NCI-H1930 (cell line): ENCODE data around the gene PLEKHM2.

Experiments
- DNase-seq, 2 experiments: peaks; one replicate each; lab custom pipeline; 2025; lab: John Stamatoyannopoulos, UW

PLEKHM2 gene

DNA sequence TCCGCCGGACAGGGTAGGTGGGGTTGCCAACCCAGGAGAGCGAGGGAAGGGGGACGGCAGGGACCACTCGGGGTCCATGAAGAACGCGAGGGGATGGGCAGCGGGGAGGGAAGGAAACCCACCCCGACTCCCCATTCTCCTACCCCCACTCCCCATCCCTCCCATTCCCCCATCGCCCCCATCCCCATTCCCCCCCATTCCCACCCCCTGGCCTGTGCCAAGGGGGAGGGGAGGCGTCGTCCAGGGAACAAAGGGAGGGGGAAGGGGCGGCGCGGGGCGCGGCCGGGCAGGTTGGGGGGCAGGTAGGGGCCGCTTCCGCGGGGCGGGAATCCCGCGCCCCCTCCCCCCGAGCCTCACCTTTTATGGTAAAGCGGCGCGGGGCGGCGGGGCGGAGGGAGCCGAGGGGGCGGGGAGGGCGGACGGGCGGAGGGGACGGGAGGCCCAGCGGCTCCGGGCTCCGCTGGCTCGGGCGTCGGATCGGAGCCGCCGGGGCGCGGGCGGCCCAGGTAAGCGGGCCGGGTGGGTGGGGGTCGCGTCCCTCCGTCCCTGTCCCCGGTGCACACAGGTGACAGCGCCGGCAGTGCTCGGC lies 74.3 kb downstream of the PLEKHM2 start, which contains the start of gene FBLIM1:
Gene FBLIM1 (plus strand): TSS at position 453 of the 589 bp plus-strand sequence. CDS start 6,189 bp downstream, outside the sequence.
- DNase-seq = peak; percentile 14 to 16

DNA sequence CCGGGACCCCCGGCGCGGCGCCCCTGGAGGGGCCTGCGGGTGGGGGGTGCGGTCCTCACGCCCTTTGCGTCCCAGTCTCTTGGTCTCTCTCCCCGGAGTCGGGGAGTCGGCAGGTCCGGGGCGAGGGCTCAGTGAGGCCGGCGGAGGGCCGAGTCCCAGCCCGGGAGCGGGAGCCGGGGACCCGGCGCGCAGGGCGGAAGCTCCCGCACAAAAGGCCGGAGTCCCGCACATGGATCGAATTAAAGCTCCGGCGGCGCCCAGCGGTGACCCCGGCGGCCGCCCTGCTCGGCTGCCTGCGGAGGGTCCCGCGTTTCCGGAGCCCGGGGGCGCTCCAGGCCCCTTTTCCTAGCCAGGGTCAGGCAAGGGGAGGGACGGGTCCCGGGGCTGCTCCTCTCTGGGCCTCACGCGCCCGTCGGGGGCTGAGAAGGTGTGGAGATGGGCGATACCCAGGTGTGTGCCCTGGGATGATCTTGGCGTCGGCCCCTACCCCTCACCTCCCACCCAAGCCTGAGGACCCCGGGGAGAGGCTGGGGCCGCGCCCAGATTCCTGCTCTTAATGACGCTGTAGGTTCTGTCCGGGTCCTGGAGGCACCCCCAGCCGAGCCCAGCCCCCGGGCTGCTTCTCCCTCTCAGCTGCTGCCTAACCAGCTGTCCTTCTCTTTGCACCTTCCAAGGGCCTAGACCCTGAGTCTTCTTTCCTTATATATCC lies 75.0 kb downstream of the PLEKHM2 start:
- DNase-seq = no peak

DNA sequence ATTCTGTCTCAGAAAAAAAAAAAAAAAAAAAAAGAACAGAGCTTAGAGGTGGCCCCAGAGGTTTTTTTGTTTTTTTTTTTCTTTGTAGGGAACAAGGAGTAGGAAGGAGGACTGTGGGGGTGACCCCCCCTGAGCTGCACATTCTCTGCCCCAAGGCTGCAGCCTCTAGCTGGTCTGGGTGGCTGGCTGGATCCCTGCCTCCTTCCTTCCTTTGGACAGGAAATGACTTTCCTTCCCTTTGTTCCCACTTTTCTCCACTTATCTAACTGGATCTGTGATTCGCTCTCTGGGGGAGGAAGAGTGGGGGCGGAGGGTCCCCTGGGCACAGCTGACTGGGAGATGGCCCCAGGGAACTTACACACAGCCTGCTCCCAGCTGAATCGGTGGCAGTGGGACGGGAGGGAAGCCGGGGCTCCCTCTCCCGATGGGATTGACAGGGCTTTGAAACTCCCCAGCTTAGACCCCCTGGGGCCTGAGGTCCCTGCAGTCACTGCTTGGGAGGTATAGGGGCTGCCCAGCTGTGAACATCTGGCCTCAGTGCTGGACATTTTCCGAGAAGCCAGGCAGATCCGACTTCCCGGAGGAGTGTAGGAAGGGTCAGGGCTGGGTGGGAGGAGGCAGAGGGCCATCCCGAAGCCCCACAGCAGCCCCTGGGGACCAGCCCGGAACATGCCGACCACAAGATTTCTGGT lies 76.5 kb downstream of the PLEKHM2 start:
- DNase-seq = no peak

DNA sequence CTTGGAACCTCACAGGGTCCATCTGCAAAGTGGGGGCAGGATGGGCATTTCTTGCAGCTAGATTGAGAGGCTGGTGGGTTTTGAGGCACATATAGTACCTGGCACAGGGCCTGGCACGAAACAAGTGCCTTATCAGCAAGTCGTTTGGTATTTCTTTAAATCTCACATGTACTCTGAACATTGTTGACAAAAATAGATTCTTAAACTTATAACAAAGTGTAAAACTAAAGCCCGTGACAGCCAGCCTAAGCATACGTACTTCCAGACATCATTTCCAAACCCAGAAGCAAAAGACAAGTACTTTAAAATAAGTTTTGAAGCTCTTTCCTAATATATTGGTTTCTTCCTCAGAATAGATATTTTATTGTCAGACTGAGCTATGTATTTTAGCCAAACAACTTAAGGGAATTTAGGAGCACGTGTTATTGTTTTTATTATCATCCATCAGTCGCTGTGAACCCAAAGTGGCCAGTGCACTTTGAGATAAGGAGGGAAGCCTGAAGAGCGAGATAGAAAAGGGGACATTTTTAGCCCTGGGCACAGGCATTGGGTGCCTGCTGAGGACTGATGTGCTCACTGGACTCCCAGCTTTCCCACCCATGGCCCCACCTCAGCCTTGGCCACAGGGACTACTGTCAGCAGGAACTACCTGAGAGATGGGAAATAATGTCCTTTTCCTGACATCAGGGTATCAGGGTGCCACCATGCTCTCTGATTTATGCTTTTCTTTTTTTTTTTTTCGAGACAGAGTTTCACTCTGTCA lies 77.4 kb downstream of the PLEKHM2 start:
- no peak for DNase-seq

DNA sequence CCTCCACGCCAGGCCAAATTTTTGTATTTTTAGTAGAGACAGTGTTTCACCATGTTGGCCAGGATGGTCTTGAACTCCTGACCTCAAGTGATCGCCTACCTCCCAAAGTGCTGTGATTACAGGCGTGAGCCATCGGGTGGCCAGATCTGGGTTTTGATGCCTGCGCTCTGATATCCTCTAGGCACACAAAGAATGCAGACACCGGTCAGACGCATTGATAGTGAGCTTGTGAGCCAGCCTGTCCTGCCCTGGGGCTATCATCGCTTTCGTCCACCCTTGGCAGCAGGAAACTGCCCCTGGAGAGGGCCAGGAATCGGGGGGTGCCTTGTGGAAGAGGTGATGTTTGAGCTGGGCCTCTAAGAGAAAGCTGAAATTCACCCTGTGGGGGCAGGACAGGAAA lies 78.4 kb downstream of the PLEKHM2 start:
- DNase-seq = no peak

DNA sequence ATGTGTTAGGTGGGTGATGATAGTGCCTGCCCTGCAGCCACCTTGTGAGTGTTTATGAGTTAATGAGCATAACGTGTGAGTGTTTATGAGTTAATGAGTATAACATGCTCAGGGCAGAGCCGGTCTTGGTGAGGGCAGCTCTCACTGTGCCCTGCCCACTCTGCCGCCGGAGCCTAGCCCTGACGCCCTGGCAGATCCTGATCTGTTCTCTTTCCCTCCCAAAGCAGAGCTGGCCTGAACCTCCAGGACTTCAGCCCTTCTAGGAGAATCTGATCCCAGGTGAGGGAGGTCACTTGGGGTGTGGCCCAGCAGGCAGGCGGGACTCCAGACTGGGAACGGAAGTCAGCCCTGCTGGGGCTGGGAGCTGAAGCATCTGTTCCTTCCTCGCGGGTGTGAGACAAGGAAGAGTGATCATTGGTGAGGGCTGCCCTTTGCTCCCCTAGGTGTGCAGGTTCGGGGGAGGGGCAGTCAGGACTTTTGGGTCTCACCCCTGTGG lies 80.2 kb downstream of the PLEKHM2 start:
- DNase-seq = no peak

DNA sequence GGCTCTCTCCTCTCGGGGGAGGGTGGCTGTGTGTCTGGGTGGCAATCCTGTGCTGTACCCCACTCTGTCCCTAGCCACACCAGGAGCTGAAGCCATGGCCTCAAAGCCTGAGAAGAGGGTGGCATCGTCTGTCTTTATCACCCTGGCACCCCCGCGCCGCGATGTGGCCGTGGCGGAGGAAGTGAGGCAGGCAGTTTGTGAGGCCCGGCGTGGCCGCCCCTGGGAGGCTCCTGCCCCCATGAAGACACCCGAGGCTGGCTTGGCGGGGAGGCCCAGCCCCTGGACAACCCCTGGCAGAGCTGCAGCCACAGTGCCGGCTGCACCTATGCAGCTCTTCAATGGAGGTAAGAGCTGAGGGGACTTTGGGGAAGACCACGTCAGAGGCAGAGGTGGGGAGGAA lies 80.8 kb downstream of the PLEKHM2 start:
- DNase-seq = no peak

DNA sequence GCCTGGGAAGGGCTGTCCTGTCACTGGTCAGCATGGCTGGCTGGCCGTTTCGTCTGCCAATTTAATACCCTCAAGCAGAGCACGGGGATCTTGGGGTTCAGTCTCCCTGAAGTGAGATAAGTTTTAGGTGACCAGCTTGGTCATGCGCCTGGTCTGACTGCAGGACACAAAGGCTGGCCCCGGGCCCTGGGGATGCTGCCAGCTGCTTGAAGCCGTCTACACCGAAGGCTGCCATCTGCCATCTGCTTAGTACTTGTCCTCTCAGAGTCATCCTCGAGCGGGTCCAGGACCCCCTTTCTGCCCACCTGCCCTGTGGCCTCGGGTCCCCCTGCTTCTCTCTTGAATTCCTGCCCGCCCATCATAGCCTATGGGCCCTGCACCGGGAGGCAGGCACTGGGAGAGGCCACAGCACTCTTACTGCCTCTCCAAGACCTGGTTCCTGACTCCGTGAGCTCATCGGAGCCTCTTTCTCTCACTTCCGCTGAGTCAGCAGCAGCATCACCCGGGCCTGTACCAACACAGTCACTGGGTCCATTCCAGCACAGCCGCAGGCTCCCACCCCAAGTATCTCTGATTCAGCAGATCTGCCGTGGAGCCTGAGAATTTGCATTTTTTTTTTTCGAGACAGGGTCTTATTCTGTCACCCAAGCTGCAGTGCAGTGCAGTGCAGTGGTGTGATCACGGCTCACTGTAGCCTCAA lies 81.5 kb downstream of the PLEKHM2 start:
- DNase-seq = no peak

DNA sequence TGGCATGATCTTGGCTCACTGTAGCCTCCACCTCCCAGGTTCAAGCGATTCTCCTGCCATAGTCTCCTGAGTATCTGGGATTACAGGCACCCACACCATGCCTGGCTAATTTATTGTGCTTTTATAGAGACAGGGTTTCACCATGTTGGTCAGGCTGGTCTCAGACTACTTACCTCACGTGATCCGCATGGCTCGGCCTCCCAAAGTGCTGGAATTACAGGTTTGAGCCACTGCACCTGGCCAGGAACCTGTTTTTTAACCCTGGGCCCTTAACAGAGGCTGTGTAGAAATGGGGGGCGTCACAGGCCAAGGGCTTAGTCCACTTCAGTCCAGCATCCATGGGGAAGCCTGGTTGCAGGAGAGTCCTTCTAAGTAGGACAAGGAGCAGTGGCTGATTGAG lies 83.8 kb downstream of the PLEKHM2 start:
- no peak for DNase-seq

DNA sequence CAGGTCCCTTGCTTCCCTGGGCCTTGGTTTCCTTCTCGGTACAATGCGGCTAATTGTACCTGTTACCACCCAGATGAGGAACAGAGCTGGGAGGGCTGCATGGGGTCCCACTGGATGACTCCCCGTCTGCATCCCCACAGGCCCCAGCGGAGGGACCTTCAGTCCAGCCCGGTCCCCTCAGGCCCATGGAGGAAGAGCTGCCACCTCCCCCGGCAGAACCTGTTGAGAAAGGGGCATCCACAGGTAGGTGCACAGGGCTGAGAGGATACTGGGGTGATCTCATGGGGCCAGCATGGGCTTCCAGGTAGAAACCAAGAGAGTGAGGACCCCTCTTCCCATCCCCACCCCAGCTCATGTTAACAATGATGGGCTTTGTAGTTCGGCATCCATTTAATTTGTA lies 84.3 kb downstream of the PLEKHM2 start:
- DNase-seq = no peak

DNA sequence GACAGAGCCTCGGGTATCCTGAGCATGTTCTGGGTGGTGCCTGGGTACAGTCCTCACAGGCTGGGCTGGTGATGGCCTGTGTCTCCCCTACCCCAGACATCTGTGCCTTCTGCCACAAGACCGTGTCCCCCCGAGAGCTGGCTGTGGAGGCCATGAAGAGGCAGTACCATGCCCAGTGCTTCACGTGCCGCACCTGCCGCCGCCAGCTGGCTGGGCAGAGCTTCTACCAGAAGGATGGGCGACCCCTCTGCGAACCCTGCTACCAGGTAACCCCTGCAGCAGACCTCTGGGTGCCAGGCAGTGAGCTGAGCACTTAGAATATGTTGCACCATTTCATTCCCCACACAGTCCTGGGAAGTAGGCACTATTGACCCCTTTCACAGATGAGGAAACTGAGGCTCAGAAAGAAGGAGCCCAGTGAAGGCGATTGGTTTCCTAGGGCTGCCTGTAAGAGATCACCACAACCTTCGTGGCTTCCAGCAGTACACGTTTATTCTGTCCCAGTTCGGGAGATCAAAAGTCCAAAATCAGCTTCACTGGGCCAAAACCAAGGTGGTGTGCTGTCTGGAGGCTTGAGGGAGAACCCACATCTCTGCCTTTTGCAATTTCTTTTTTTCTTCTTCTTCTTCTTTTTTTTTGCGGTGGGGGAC lies 86.3 kb downstream of the PLEKHM2 start:
- DNase-seq = no peak

DNA sequence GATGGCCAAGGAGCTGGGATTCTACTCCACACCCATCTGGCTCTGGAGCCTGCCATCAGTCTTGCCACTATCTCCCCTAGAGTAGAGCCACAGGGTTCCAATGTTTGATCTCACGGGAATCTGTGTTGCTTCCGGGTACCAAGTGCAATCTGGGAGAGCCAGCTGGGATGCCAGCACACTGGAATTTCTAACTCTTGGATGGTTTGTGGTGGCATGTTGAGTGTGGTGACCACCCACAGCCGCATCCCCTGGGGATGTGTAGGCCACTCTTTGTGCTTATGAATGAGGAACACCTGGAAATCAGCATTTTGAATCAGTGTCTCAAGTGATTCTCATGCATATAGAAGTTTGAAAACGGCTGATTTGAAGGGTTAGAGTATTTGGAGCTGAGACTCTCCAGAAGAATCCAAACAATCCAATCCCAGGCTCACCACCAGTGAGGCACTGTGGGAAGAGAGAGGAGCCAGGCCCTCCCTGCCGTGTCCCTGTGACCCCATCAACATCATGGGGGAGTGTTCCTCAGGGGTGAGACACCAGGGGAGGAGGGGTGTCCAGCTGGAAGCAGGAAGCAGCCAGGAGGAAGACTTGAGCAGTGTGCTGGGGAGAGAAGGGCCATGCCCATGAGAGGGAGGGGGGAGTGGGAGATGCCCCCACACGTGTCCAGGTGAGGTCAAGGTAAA lies 87.9 kb downstream of the PLEKHM2 start:
- DNase-seq = no peak

DNA sequence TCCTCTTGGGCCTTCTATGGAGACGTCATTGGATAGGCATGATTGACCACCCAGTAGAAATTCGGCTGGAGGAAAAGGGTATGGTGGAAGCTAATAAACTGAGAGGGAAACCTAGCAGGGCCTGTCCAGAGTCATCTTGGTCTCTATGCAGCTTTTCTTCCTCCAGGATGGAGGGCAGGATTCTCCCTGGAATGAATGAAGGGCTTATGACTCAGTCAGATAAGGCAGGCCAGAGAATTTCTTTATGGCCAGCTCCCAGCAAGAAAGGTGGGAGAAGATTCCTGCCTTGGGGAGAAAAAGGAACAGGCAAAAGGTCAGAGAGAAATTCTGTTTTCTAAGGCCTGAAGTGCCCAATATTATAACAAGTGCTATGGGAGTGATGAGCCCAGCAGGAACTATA lies 91.6 kb downstream of the PLEKHM2 start:
- DNase-seq = no peak

DNA sequence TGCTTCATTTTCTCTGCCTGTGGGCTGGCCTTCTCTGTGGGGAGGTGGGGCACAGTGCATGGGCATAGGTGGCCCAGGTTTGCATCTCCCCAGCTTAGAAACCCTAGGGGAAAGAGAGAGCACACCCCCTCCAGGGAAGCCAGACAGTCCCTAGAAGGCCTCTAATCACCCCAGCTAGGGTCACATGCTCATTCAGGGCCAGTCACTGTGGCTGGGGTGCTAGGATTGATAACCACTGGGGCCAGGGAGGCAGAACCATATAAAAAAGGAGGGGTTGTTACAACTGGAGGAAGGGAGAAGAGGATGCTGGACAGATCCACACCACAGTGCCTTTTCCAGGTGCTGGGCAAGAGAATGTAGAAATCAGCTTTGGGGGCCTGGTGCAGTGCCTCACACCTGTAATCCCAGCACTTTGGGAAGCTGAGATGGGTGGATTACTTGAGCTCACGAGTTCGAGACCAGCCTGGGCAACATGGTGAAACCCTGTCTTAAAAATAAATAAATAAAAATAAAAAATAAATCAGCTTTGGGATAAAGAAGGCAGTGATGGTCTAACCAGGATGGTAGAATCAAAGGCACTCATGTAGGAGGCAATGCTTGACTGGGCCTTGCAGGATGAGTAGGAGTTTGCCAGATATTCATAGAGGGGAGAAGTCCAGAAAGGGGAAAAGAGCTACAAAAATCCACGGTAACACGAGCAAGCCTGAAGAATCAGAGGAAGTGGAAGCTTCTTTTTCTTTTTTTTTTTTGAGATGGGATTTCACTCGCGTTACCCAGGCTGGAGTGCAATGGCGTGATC lies 94.0 kb downstream of the PLEKHM2 start:
- no peak for DNase-seq
